GM18858 (cell line): Measurements from ENCODE around the gene GDI2.
"Not testable (repeated sequence)": the region's sequence is repeated elsewhere in the genome, so short reads cannot be mapped to it uniquely, and the experiment has no call there.

Experiments used
- ATAC-seq: cut with Tn5 transposase; IDR thresholded peaks from one replicate; pipeline ENCODE4 v1.9.1; 2021; ENCODE audit not compliant: unreplicated experiment

GDI2 gene

DNA sequence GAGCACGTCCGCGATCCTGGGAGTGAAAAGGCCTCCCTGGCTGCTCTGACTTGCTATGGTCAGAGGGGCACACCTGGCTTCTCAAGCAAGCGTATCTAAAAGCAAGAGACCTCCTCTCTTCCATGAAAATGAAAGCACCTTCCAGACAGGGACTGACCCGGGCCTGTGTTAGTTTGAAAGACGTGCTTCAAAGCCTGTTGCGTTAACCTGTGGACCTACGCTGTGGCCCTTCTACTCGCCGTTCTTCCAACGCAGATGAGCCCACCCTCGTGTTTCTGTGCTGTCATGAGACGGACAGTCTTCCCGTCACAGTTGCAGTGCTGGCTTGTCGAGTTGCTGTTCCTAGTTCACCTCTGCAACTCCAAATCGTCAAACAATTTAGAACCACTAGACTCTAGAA, 15.5 kb upstream of the GDI2 start:
- ATAC-seq = no peak

DNA sequence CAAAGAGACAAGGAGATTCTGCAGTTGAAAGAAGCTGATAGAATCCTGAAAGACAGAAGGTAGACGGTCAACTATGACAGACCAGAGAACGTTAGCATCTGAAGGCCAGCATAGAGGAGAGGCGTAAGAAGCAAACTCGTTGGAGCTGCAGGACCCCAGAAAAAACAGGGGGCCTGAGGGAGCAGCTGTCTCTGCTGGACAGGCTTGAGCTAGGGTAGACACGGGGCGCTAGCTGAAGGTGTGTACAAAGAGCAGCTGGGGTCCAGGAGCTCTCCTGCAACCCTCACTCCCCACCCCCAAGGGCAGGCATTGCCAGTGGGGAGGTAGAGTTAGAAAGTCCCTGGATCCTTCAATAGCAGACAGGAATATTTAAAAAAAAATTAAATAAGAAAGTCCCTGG, 14.6 kb upstream of the GDI2 start:
- ATAC-seq = no peak

DNA sequence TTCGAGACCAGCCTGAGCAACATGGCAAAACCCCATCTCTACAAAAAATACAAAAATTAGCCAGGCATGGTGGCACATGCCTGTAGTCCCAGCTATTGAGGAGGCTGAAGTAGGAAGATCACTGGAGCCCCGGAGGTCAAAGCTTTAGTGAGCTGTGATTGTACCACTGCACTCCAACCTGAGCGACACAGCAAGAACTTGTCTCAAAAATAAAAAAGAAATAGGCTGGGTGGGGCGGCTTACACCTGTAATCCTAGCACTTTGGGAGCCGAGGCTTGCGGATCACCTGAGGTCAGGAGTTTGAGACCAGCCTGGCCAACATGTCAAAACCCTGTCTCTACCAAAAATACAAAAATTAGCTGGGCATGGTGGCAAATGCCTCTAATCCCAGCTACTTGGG, 13.3 kb upstream of the GDI2 start:
- ATAC-seq = not testable (repeated sequence)

DNA sequence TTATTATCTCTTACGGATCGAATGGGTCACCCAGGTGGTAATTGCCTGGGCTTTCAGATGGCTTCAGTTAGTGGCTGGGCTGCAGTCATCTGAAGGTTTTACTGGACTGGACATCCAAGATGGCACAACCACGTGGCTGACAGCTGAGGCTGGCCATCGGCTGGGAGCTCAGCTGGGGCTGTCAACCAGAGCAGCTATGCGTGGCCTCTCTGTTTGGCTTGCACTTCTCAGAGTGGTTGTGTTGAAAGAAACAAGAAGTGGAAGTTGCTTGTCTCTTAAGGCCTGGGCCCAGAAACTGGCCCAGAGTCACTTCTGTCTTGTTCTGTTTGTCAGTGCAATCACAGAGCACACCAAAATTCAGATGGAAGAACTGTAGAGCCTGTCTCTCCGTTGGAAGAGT, 5.7 kb upstream of the GDI2 start:
- ATAC-seq = peak; percentile 31

DNA sequence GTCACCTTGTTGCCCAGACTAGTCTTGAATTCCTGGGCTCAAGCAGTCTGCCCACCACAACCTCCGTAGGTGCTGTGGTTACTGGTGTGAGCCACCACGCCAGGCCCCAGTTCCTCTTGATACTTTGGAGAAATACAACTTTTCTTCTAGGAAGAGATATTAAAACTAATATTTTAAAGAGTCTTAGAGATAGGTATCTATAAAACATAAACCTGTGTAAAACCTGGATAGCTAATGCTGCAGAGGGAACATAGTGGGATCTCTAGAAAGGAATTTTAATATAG, 4.8 kb upstream of the GDI2 start:
- ATAC-seq = no peak

DNA sequence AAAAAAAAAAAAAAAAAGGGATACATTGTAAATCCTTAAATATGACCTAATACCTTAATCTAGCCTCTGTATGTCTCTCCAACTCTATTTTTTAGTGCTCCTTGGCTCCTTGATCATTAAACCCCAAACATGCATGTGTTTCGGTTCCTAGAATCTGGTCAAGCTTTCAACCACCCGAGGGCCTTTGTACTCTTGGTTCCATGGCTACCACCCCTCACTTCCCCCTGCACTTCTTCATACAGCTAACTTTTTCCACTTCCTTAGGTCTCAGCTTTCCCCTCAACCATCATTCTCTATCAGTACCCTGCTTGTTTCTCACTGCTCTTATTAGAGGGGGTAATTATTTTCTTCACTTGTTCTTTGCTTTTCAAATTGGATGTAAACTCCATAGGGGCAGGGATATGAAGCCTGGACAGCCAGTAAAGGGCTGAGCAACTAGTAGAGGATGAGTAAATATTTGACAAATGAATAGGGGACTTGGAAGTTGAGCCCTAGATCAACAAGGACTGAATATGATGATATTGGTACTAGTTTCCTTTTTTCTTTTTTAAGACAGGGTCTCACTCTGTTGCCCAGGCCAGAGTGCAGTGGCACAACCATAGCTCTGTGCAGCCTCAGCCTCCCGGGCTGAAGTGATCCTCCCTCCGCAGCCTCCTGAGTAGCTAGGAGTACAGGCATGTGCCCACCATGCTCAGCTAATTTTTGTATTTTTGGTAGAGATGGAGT, 4.3 kb upstream of the GDI2 start:
- no peak for ATAC-seq

DNA sequence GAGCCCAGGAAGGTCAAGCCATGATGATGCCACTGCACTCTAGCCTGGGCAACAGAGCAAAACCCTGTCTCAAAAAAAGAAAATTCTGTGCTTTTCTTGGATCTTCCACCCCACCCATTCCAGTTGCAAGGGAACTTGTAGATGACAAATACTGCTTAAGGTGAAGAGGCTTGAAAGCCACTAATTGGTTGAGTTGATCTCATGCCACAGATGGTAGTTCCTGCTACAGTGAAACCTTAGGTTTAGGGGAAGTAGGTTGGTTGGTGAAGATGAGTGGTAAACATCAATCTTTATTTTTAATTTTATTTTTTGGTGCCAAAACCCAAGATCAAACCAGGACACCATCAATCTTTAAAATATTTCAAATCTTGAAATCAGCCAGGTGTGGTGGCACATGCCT, 2.9 kb upstream of the GDI2 start:
- no peak for ATAC-seq

DNA sequence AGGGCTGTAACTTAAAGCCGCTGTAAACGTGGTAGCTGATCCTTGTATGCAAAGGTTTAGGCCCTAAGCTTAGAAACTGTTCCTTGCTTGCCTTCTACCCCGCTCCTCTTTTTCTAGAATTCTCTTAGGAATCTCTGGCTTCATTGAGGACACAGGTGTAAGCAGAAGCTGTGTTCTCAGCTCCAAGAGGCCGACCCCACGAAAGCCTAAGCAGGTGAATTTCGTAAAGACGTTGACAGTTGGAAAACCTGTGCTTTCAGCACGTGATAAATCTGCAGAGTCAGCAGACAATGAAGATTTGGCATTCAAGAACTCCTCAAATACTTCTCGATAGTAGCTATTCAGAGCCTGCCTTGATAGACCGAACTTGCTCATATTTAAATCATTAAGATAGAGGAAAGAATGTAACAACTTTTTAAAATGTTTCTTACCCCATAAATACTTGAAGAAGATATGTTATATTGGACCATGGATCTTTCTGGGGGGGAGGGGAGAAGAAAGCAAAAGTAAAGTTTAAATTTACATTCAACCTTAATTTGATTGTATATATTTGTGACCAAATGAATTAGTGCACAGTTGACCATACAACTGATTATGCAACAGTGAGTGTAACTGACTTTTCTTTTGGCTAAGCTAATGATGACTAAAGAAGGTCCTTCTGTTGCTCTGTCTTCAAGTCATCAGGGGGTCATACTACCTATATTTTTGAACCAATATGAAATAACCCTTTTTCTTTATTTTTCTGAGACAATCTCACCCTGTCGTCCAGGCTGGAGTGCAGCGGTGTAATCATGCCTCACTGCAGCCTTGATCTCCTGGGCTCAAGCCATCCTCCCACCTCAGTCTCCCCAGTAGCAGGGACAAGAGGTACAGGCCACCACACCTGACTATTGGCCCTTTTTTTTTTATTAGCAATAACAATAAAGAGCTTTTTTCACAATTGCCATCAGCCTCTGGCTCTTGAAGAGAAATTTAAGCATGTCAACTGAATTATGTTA, 1.2 kb upstream of the GDI2 start:
- no peak for ATAC-seq

DNA sequence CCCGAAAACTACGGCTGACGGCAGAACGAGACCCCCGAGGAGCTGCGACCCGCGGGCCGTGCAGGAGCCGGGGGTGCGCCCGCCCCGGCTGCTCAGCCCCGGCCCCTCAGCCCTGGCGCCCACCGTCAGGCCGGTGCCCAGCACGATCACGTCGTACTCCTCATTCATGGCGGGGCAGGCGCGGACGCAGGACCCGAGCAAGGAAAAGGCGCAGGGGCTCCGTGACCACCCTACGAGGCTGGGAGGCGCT, 218 bp downstream of the GDI2 start:
- peak; percentile 9 for ATAC-seq

DNA sequence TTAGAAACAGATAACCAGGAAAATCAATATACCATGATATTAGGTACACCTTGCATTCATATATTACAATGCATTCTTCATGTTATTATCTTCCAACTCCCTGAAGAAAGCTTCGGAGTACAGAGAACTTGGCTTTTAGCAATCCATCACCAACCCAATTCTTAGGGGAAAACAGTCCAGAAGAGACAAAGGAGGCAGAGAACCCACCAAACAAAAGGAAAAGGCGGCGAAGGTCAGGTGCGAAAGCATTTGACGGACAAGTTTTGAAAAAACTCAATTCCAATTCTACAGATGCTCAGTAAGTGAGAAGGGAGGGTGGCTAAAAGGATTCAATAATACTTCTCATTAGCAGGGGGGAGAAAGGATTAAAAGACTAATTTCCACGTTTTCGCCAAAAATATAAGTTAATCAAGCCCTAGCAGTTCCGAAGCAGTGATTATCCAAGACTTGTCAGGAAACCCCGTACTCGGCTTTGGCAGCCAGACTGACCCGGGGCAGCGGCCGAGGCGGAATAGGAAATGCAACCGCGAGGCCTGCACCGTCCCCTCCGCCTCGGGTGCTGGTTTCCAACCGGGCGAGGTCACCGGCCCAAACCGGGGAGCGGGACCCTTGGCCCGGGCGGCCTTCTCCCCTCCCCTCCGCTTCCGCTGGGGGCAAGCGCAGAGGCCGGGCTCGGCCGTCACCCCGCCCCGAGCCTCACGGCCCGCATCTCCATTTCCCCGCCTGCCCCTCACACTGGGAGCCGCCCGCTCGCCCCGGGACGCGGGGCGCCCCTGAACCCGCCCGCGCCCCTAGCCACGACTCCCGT, 747 bp downstream of the GDI2 start:
- ATAC-seq = peak; percentile 11

DNA sequence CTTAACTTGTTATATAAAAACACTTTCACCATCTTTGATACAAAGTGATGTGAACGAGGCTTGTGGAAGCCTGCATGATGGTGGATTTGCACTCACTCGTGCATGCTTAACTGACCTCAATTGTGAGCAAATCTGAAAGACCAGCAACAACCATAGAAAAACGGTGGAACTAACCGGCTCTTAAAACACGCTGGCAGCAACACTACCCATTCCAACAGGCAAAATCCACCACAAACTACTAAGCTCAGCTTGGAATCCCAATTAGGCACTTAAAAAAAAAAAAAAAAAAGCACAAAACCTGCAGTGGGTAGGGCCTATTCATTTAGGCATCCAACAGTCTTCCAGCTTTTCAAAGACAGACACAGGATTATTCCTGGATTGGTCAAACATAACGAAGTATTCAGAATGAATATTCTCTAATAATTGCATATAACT, 1.8 kb downstream of the GDI2 start:
- ATAC-seq = no peak

DNA sequence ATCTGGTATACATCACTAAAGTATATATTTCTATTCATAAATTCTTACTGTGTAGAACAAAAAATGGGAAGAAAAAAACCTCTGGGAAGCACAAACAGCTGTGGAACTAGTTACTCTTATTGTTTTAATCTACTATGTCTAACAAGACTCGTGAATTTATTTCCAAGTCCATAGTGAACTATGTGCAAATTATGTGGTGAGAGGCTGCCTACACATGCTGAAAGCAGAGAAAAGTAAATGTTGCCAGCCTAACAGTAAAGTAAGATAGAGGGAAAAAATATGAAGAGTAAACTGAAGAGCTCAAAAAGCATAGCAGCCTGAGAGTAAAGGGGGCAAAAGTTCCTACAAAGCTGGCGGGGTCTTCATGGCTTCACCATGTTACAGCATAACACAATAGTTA, 3.0 kb downstream of the GDI2 start:
- ATAC-seq = no peak

DNA sequence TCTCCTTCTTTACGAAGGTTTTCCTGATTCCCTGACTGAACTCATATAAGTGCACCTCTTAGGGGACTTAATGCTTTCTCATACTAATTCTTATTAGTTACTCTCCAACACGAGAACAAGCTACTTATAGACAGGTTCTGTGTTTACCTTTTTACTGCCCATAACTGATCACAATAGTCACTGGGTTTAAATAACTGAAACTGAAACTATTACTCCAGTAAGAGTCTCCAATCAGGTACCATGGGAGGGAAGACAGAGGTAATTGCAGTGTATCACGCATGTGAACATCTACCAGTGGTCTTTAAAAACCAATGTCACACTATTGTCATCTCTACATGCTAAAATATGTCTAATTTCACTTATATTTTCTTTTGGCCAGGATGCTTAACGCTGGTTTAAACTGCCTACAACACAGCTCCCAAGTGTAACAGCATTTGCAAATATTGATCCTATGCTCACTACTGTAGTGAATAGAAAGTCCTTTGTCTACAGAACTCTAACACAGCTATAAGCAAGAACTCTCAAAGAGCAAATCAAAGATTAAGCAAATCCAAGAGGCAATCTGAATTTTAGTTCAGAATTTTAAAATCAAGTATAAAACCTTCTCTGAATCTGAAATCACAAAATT, 3.6 kb downstream of the GDI2 start:
- no peak for ATAC-seq

DNA sequence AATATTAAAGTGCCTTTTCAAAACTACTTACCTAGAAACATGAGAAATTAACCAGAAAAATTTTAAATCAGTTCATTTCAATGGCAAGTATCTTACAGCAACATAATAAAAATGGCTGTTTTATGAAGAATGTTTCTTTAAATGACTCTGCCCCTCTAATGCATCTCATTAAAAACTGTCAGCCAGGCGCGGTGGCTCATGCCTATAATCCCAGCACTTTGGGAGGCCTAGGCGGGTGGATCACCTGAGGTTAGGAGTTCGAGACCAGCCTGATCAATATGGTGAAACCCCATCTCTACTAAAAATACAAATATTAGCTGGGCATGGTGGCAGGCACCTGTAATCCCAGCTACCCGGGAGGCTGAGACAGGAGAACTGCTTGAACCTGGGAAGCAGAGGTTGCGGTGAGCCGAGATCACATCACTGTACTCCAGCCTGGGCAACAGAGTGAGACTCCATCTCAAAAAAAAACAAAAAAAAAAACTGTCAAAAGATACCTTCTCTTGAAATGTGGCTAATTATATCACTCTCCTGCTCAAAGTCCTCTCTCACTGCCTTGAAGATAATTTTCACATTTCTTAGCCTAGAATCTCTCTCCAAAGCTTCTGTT, 4.3 kb downstream of the GDI2 start:
- not testable (repeated sequence) for ATAC-seq

DNA sequence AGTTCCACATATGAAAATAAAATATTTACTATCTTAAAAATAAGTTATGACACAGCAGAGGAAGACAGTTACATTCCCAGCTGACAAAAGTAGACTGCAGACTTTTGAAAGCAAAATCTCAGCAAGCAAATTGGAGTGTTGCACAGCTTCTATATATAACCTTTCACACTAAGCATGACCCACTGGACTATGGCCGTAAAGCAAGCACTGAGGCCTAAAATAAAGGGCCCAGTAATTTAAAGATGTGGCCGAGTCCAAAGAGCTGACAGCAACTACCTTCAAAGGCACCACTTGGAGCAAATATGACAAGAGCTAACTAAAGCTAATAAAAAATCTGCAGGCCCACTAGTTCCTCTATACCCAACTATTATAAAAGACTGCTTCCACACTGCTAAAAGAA, 6.5 kb downstream of the GDI2 start:
- no peak for ATAC-seq

DNA sequence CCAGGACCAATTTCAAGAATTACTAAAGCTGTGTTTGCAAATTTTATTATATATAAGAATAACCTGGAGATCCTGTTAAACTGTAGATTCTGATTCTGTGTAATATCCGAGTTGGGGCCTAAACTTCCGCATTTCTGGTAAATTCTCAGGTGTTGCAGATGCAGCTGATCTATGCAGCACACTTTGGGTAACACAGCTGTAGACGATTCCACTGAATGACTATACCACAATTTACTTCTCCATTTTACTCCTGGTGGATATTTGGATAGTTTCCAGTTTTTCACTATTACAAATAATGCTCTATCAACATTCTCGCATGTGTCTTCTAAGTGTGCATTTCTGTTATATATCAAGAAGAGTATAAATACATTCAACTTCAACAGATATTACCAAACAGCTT, 7.5 kb downstream of the GDI2 start:
- no peak for ATAC-seq

DNA sequence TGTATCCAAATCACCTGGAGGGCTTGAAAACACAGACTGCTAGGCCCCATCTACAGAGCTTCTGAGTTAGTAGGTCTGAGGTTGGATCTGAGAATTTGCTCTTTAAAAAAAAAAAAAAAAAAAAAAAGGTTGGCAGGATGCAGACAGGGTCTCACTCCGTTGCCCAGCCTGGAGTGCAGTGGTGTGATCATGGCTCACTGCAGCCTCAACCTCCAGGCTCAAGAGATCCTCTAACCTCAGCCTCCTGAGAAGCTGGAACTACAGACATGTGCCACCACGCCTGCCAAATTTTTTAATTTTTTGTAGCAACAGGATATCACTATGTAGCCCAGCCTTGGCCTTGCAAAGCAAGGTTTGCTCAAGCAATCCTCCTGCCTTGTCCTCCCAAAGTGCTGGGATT, 8.0 kb downstream of the GDI2 start:
- no peak for ATAC-seq

DNA sequence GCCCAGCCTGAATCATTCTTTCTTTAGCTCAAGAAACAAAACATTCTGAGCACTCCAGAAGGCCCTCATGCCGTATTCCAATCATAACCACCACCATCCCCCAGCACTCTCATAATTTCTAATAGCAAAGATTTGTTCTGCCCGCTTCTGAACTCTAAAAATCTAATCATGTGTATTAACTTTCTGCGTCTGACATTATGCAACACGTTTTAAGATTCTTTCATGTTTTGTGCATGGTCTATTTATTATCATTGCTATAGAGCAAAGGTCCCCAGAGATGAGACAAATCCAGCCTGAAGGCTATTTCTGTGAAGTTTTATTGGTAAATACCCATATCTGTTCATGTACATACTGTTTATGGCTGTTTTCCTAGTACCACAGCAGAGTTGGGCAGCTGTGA, 8.8 kb downstream of the GDI2 start:
- ATAC-seq = no peak

DNA sequence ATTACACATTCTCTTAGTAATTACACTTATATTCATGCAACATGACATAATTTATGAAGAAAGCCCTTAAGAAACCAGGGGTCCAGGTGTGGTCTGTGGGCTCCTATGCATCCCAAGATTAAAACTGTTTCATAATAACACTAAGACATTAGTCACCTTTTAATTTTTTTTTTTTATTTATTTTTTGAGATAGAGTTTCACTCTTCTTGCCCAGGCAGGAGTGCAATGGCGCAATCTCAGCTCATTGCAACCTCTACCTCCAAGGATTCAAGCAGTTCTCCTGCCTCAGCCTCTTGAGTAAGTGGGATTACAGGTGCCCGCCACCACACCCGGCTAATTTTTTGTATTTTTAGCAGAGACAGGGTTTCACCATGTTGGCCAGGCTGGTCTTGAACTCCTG, 12.5 kb downstream of the GDI2 start:
- no peak for ATAC-seq

DNA sequence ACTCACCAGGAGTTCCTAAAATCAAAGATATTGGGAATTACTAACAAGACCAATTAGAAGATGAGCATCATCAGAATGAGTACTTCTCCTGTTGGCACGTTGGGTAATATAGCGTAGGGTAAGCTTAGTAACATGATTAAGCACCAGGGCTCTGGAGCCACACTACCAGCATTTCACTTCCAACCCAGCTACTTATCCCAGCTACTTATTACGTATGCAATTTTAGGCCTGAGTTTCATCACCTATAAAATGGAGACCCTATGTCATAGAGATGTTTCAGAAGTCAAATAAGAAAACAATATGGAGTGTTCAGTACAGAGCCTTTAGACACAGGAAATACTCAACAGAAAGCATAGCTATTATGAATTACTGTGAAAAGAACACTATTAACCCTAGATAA, 19.0 kb downstream of the GDI2 start:
- ATAC-seq = no peak

DNA sequence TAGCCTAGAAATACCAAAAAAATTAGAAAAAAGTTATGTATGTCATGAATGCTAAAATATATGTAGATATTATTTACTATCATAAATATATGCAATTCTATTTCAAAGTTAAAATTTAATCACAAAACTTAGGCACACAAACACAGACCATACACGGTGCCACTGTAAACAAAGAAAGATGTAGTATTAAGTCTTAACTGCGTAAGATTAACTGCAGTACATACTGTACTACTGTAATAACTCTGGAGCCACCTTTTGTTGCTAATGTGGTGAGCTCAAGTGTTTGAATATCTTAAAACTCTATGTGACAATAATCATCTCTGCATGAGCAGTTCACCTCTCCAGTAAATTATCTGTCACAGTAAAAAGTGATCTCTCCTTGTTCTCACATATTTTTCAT, 23.6 kb downstream of the GDI2 start:
- no peak for ATAC-seq
